HG03196 (cell line): ENCODE data around the gene SYT2.

Experiments used
- ATAC-seq: cut with Tn5 transposase; IDR thresholded peaks from one replicate; pipeline ENCODE4 v1.9.1; 2021; ENCODE audit not compliant: unreplicated experiment

SYT2 gene

DNA sequence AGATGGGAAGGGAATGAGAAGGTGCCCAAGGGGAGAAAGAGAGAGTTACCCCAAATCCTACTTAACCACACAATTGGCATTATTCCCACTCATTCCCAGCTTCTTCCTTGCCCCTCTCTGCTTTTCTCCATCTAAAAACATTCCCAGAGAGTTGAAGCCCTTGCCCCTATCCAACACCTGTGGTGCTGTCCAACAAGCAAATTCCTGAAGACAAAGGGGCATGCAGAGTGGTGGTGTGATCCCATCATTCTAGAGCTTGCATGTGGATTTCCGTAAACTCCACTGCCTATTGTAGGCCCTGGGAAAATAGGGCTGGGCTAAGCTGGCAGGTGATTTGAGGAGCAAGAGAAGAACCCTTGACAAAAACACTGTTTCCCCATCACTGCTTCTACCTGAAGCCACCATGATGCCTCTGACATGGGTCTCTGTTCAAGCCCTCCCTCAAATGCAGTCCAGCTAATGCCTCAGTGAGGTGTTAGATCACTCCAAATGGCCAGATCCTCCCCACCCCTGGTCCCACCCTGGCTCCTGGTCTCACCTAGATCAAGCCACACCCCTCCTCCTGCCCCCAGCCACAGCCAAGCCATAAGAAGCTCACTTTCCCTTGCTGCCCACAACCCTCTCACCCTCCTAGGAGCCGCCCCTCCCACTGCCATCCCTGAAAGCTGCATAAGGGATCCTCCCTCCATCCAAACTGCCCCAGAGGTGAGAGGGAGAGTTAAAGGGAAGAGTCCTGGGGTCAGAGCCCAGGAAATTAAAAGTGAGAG, 29.5 kb downstream of the SYT2 start:
- no peak for ATAC-seq

DNA sequence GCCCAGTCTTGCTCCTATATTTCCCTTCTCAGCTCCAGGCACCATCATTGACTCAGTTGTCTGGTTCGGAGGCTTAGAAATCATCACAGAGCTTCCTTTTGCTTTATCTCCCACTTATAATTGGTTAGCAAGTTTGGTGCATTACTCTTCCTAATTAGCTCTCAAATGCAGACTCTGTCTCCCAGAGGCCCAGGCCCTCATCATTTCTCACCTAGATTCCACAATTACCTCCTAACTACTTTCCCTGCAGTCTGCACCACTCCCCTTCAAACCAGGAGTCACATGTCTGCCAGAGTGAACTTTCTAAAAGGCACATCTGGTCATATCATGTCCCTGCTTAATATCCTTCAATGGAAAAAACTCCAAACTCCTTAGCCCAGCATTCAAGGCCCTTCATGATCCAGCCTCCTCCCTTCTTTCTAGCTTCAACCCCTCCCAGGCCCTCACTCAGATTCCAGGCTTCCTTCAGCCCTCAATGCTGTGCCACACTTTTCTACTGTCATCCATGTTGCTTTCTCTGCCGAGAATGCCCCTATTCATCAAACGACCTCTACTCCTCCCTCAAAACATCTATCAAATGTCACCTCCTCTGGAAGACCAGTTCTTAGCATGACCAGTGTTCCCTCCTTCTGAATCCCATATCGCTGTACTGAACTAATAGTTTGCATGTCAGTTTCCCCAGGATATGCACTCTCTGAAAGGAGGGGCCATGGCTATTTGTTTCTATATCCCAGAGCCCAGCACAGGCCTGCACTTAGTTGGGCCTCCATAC, 30.7 kb downstream of the SYT2 start:
- no peak for ATAC-seq

DNA sequence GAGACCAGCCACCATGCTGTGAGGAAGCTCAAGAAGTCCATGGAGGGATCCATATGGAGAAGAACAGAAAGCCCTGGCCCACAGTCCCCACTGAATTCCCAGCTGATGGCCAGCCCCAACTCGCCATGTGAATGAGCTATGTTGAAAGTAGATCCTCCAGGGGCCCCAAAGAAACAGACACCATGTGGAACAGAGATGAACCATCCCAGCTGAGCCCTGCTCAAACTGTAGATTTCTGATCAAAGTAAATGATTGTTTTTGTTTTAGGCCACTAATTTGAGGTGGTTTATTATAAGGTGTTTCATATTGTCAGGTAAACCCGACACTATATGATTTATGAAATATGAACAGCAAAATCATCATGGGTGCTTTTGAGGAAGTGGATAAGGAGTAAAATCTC, 32.8 kb downstream of the SYT2 start:
- ATAC-seq, result no peak

GRCh38 chr1:202673531-202673930, 36.7 kb downstream of the SYT2 start:
- ATAC-seq, result no peak

DNA sequence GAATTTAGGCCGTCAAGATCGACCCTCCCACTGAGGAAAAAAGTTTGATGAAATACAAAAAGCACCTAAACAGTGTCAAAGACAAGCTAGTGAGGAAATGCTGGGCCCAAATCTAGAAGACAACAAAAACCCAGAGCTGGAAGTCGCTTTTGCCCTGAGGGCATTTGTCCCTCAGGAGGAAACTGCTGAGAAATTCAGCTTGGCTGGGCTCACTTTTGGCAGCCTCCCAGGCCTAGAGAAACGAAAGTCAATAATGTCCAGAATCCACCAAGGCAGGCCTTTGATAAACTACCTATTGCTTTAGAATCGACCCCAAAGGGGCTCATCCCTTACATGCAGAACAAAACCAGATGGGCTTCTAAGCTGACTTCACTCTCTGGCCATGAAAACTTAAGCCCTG, 38.9 kb downstream of the SYT2 start:
- no peak for ATAC-seq

- no peak for ATAC-seq
Observed at GRCh38 chr1:202665417-202665816, 44.8 kb downstream of the SYT2 start.

GRCh38 chr1:202664083-202664482, 46.2 kb downstream of the SYT2 start:
- ATAC-seq, result no peak

DNA sequence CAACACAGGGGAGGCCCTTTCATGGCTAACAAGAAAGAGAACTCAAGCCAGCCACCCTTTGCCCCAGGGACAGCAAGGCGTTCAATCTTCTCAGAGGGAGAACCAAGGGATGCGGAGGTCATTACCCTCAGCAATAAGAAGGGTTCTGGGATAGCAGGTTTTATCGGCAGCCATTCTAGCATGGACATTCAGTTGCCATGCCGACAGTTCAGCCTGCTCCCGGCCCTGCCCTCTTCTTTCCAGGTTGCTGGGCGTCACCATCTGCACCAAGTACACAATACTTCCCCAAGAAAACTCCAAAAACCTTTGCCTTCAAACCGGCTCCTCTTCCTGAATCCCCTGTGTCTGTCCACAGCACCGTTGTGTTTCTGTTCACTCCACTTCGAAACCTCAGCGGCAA, 47.1 kb downstream of the SYT2 start:
- no peak for ATAC-seq

DNA sequence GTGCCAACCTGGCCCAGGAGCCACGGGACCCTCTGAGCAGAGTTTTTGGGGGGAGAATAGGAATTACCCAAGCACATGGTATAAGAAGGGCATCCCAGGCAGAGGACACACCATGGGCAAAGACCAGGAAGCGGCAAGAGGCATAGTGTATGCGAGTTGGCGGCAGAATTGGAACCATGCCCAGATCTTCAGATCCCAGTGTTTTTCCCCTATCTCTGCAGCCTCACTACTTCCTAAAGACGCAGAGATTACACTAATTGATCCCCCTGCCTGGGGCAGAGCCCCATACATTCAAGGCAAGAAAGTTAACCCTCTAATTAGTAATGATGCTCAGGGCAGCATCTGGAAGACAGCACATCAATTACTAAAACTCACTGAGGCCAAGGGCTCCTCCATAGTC, 48.2 kb downstream of the SYT2 start:
- no peak for ATAC-seq

- no peak for ATAC-seq
Observed at GRCh38 chr1:202661136-202661845, 49.0 kb downstream of the SYT2 start.

DNA sequence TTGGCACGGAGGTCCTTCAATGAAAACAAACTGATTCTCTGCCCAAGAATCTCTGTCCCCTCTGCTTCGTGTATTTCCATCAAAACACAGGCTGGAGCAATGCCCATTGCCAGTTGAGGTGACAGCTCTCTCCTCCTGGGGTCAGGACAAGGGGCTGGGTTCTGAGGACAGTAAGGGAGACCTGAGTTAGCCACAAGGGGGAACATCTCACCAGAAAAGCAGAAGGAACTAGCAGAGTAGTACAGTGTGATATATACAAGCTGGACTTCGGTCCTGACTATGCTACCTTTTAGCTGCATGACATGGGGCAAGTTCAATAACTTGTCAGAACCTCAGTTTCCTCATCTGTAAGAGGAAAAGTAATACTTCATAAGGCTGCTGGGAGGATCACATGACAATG, 50.3 kb downstream of the SYT2 start:
- no peak for ATAC-seq

DNA sequence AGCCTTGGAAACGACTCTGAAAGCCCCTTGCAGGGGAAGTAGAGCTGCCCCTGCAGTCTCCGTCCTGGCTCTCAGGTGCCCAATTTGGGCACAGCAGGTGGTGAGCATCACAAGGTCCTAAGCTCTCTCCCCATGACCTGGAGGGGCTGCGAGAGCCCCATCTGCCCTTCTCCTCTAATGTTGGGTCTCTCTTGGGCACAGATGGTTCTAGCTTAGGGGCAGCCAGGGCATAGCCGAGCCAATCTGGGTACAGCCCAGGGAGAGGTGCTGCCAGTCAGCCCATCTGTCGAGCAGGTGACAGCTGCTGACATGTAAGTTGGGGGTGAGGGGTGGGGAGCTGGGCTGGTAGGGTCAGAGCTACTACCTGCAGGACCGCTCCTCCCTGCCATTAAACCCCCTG, 50.7 kb downstream of the SYT2 start:
- no peak for ATAC-seq

GRCh38 chr1:202658769-202659168, 51.5 kb downstream of the SYT2 start:
- no peak for ATAC-seq

- ATAC-seq, result no peak
Observed at GRCh38 chr1:202658251-202658759, 51.9 kb downstream of the SYT2 start.

- no peak for ATAC-seq
Observed at GRCh38 chr1:202656951-202657646, 53.2 kb downstream of the SYT2 start.

GRCh38 chr1:202656057-202656456, 54.2 kb downstream of the SYT2 start:
- no peak for ATAC-seq

- no peak for ATAC-seq
Observed at GRCh38 chr1:202654079-202654478, 56.2 kb downstream of the SYT2 start.

GRCh38 chr1:202649553-202650392, 60.5 kb downstream of the SYT2 start:
- no peak for ATAC-seq

DNA sequence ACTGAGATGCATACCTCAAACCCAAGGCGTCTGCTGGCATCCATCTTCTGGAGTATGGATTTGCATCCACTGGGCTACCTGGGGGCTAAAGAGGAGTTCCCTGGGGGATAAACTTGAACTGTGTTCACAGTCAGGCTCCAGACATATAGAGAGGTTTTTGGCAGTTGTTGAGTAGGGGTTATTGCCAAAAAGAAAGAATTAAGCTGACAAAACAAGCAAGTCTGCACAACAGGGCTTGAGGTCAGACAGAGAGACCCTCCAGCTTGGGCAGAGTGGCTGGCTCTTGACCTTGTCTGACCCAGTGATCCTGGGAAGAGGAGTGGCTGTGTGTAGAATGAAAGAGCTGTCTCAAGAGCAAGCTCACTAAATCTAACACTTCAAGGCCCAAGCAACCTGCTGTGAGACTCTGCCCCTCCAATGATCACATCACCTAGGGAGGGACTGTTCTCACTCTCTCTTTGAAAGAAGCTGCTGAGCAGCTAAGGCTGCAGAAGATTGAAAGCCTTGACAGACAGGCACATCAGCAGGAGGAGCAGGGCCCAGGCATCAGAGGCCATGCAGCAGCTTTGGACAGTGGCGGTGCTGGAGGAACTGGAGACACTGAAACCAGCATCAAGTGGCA, 61.5 kb downstream of the SYT2 start:
- ATAC-seq, result no peak

GRCh38 chr1:202645097-202645476, 65.2 kb downstream of the SYT2 start:
- no peak for ATAC-seq
